Fibroblast of skin of left biceps (primary cell): ENCODE data around the gene DISC1.
"Not testable (repeated sequence)": the region's sequence is repeated elsewhere in the genome, so short reads cannot be mapped to it uniquely, and the experiment has no call there.

Experiments used
- DNase-seq, 2 experiments: peaks; one replicate each; pipeline ENCODE4 v3.0.0-alpha.2; 2013; ENCODE audit warnings: low read depth in 2 of 2

The DISC1 gene

GRCh38 chr1:231930257-231930947, 303.8 kb downstream of the DISC1 start:
- DNase-seq: no peak

GRCh38 chr1:231931146-231931545, 304.6 kb downstream of the DISC1 start:
- no peak for DNase-seq

GRCh38 chr1:231931846-231932454, 305.4 kb downstream of the DISC1 start:
- DNase-seq: no peak

- DNase-seq: no peak
Observed at GRCh38 chr1:231933711-231934626, 307.4 kb downstream of the DISC1 start.

- no peak for DNase-seq
Observed at GRCh38 chr1:231934797-231935196, 308.2 kb downstream of the DISC1 start.

- DNase-seq: no peak
Observed at GRCh38 chr1:231935856-231936255, 309.3 kb downstream of the DISC1 start.

GRCh38 chr1:231936983-231937775, 310.6 kb downstream of the DISC1 start:
- DNase-seq: no peak

- DNase-seq: no peak
Observed at GRCh38 chr1:231938211-231938610, 311.6 kb downstream of the DISC1 start.

GRCh38 chr1:231938711-231939110, 312.1 kb downstream of the DISC1 start:
- no peak for DNase-seq

GRCh38 chr1:231939118-231939517, 312.5 kb downstream of the DISC1 start:
- no peak for DNase-seq

GRCh38 chr1:231940116-231940515, 313.5 kb downstream of the DISC1 start:
- DNase-seq: no peak

- DNase-seq: no peak
Observed at GRCh38 chr1:231940701-231941100, 314.1 kb downstream of the DISC1 start.

- no peak for DNase-seq
Observed at GRCh38 chr1:231943084-231943483, 316.5 kb downstream of the DISC1 start.

GRCh38 chr1:231948102-231948501, 321.5 kb downstream of the DISC1 start:
- not testable (repeated sequence) for DNase-seq

- no peak for DNase-seq
Observed at GRCh38 chr1:231949277-231950091, 322.9 kb downstream of the DISC1 start.

- no peak for DNase-seq
Observed at GRCh38 chr1:231950331-231951128, 323.9 kb downstream of the DISC1 start.

GRCh38 chr1:231951374-231951773, 324.8 kb downstream of the DISC1 start:
- DNase-seq: no peak

- DNase-seq: no peak
Observed at GRCh38 chr1:231952154-231952553, 325.6 kb downstream of the DISC1 start.

GRCh38 chr1:231953660-231954059, 327.1 kb downstream of the DISC1 start:
- no peak for DNase-seq

GRCh38 chr1:231954751-231955150, 328.2 kb downstream of the DISC1 start:
- no peak for DNase-seq
